ENCODE results near the gene GSTM3. TPM values are rescaled to one million over a fixed set of nuclear protein-coding genes. Genes with fewer than 3 reads are reported as not detected.
A peak's percentile ranks its signal among the peaks of the same experiment; 100 is the strongest.
"Not testable (repeated sequence)": the region's sequence is repeated elsewhere in the genome, so short reads cannot be mapped to it uniquely, and the experiment has no call there.

GSTM3 gene
- total RNA-seq, 1 donor from 2014 or later = 93.7 TPM

- no peaks in the 10 kb centered on the region for H3K4me1 ChIP-seq
- no peaks in the 10 kb centered on the region for H3K36me3 ChIP-seq
- no peak for DNase-seq
- no peaks in the 10 kb centered on the region for H3K9me3 ChIP-seq (replicated peaks)
- H3K27me3 ChIP-seq (ENCODE audit: low read depth) = no peaks in the 10 kb centered on the region
- H3K4me3 ChIP-seq = no peak overlapping the region
- intact Hi-C loops (cut with micrococcal nuclease) = no loop called here
- TF ChIP-seq CTCF (IDR thresholded peaks at IDR 0.05; ENCODE audit: borderline replicate concordance) = no peak
- no peak overlapping the region for H3K27ac ChIP-seq (replicated peaks)
Measured at GRCh38 chr1:109759513-109760334, 18.9 kb upstream of the GSTM3 start.

GRCh38 chr1:109757936-109758786 is 17.3 kb upstream of the GSTM3 start:
- Histone ChIP-seq H3K27ac (replicated peaks) (no peak overlapping the region), H3K4me3 (no peak overlapping the region), H3K4me1 (no peaks in the 10 kb centered on the region), H3K36me3 (no peaks in the 10 kb centered on the region), H3K9me3 (replicated peaks) (no peaks in the 10 kb centered on the region), H3K27me3 (ENCODE audit: low read depth) (no peaks in the 10 kb centered on the region)
- no peak for DNase-seq
- intact Hi-C loops (cut with micrococcal nuclease) = no loop called here
- no peak for TF ChIP-seq CTCF (IDR thresholded peaks at IDR 0.05; ENCODE audit: borderline replicate concordance)

- intact Hi-C loops (cut with micrococcal nuclease) = no loop called here
- DNase-seq = no peak
Measured at GRCh38 chr1:109756848-109757521, 16.1 kb upstream of the GSTM3 start.

GRCh38 chr1:109756325-109756724 is 15.5 kb upstream of the GSTM3 start:
- H3K4me1 ChIP-seq; H3K9me3 ChIP-seq (replicated peaks); DNase-seq; H3K4me3 ChIP-seq; H3K27me3 ChIP-seq (ENCODE audit: low read depth); H3K36me3 ChIP-seq; intact Hi-C loops (cut with micrococcal nuclease); H3K27ac ChIP-seq (replicated peaks): not testable (repeated sequence)

More at GRCh38 chr1:109756848-109757521, 16.1 kb upstream of the GSTM3 start:
- no peak for TF ChIP-seq CTCF (IDR thresholded peaks at IDR 0.05; ENCODE audit: borderline replicate concordance)
- Histone ChIP-seq H3K4me3 (no peak overlapping the region), H3K36me3 (no peaks in the 10 kb centered on the region), H3K4me1 (no peaks in the 10 kb centered on the region), H3K27me3 (ENCODE audit: low read depth) (no peaks in the 10 kb centered on the region), H3K27ac (replicated peaks) (no peak overlapping the region), H3K9me3 (replicated peaks) (no peaks in the 10 kb centered on the region)

GRCh38 chr1:109754738-109755137 is 13.9 kb upstream of the GSTM3 start:
- TF ChIP-seq CTCF (IDR thresholded peaks at IDR 0.05; ENCODE audit: borderline replicate concordance) = no peak
- Histone ChIP-seq H3K9me3 (replicated peaks) (no peaks in the 10 kb centered on the region), H3K4me3 (no peak overlapping the region), H3K36me3 (no peaks in the 10 kb centered on the region), H3K27ac (replicated peaks) (peak overlapping the region; percentile 39), H3K27me3 (ENCODE audit: low read depth) (no peaks in the 10 kb centered on the region), H3K4me1 (no peaks in the 10 kb centered on the region)
- no peak for DNase-seq
- intact Hi-C loops (cut with micrococcal nuclease) = no loop called here

All from left ventricle myocardium inferior (tissue), 1 donor.